HepG2 (cell line): ENCODE results near the gene DGKB. TPM values are rescaled to one million over a fixed set of nuclear protein-coding genes. Genes with fewer than 3 reads are reported as not detected.

ENCODE experiments used
- ATAC-seq: fragments of 200-7000 bp; cut with Tn5 transposase; 3 replicates; pipeline ENCODE4 v1.9.1; 2020; ENCODE audit warnings: mild to moderate bottlenecking, moderate library complexity
- BruUV-seq: library from RNA; stranded (reverse); fragments of 400-500 nt; replicated peaks from 2 replicates; lab custom pipeline; 2021; lab: Mats Ljungman, UMichigan
- CTCF ChIA-PET: fragments of 300-600 bp; formaldehyde crosslinking; extraction: SDS; loops from one replicate; lab custom pipeline; 2021; ENCODE audit warnings: low total read pairs, inconsistent platforms, low intra/inter-chr PET ratio; lab: Yijun Ruan, JAX
- POLR2A ChIA-PET: fragments of 350-600 bp; sonication (Branson Sonifier 250); formaldehyde crosslinking; loops from one replicate; lab custom pipeline; 2020; ENCODE audit warnings: antibody characterized with exemption, inconsistent platforms; lab: Yijun Ruan, JAX
- DNase-seq: peaks from one replicate; pipeline ENCODE4 v3.0.0-alpha.2; 2015; ENCODE audit warnings: low spot score
- FAIRE-seq: peaks from 3 replicates; lab custom pipeline; 2011; peaks lifted over from hg19 to GRCh38; lab: Jason Lieb, UNC
- H2AFZ ChIP-seq: one replicate; pipeline ENCODE4 v1.6.1; 2011; ENCODE audit warnings: low read length, inconsistent platforms
- H3K27ac ChIP-seq: fragments of 300-600 bp; 3 replicates; pipeline ENCODE4 v1.8.0; 2011; ENCODE audit warnings: mixed run types, mild to moderate bottlenecking, mixed read lengths, low read length, inconsistent platforms; ENCODE audit not compliant: insufficient read depth; ENCODE audit errors: extremely low read length
- H3K27me3 ChIP-seq, 2 experiments: fragments of 200-600 bp in 1 of 2; 2 replicates in 1 of 2; 3 replicates in 1 of 2; pipeline versions ENCODE4 v1.6.0 to v1.8.0; 2011; ENCODE audit warnings: low read length in 2 of 2, mild to moderate bottlenecking in 2 of 2, moderate library complexity in 2 of 2, inconsistent platforms in 1 of 2; ENCODE audit not compliant: insufficient read depth in 2 of 2, control insufficient read depth in 1 of 2
- H3K36me3 ChIP-seq, 2 experiments: fragments of 200-600 bp in 1 of 2; replicated peaks in 1 of 2; 2 replicates in 1 of 2; 3 replicates in 1 of 2; pipeline versions ENCODE4 v1.5.1 to v1.8.0; 2011; ENCODE audit warnings: low read length in 2 of 2, inconsistent platforms in 1 of 2; ENCODE audit not compliant: insufficient read depth in 2 of 2, control insufficient read depth in 1 of 2
- H3K4me1 ChIP-seq: 2 replicates; pipeline ENCODE4 v1.5.1; 2012; ENCODE audit warnings: low read length, inconsistent platforms; ENCODE audit not compliant: insufficient read depth
- H3K4me2 ChIP-seq: 2 replicates; pipeline ENCODE4 v1.6.0; 2011; ENCODE audit warnings: low read depth, low read length, inconsistent platforms
- H3K4me3 ChIP-seq, 3 experiments: fragments of 200-600 bp in 1 of 3; sonication (generic), shearing (Covaris generic) in 1 of 3; replicated peaks in 1 of 3; 2 replicates each; pipeline ENCODE4 v1.5.1; 2011 to 2016; ENCODE audit warnings: low read length in 3 of 3, inconsistent platforms in 2 of 3, low read depth in 2 of 3, mild to moderate bottlenecking in 2 of 3, control low read depth in 1 of 3, mixed read lengths in 1 of 3; ENCODE audit not compliant: insufficient read depth in 1 of 3
- H3K79me2 ChIP-seq: one replicate; pipeline ENCODE4 v1.6.1; 2011; ENCODE audit warnings: low read length, inconsistent platforms; ENCODE audit not compliant: insufficient read depth
- H3K9ac ChIP-seq: 2 replicates; pipeline ENCODE4 v1.6.0; 2011; ENCODE audit warnings: mild to moderate bottlenecking, low read depth, low read length, inconsistent platforms; ENCODE audit not compliant: insufficient read depth
- H3K9me3 ChIP-seq: 2 replicates; pipeline ENCODE4 v1.5.1; 2012; ENCODE audit warnings: mild to moderate bottlenecking, low read length
- H4K20me1 ChIP-seq: 2 replicates; pipeline ENCODE4 v1.6.0; 2011; ENCODE audit warnings: inconsistent platforms, mild to moderate bottlenecking, low read length, moderate library complexity; ENCODE audit not compliant: insufficient read depth
- ATF6 ChIP-seq: sonication (generic); formaldehyde crosslinking; conservative IDR thresholded peaks from 2 replicates; pipeline ENCODE4 v1.4.0; 2020; ENCODE audit warnings: missing genetic modification reagents
- CBX2 ChIP-seq, 2 experiments: fragments of 200-600 bp in 1 of 2; sonication (generic); formaldehyde crosslinking in 1 of 2; IDR thresholded peaks; 2 replicates each; pipeline versions ENCODE4 v1.7.0 to v1.8.1; 2018 to 2022; ENCODE audit warnings: low read depth in 2 of 2, low read length in 1 of 2, mild to moderate bottlenecking in 1 of 2, missing genetic modification reagents in 1 of 2
- DR1 ChIP-seq: sonication (generic); formaldehyde crosslinking; IDR thresholded peaks from 2 replicates; pipeline ENCODE4 v1.8.0; 2021; ENCODE audit warnings: mild to moderate bottlenecking, missing genetic modification reagents, inconsistent platforms
- FOXK2 ChIP-seq: fragments of 450-650 bp; IDR thresholded peaks from 2 replicates; pipeline ENCODE4 v1.6.1; 2016
- IKZF5 ChIP-seq: IDR thresholded peaks from 2 replicates; pipeline ENCODE4 v1.6.1; 2018; ENCODE audit warnings: missing genetic modification reagents, mild to moderate bottlenecking, missing compliant biosample characterization
- PRMT3 ChIP-seq: sonication (generic); formaldehyde crosslinking; IDR thresholded peaks from 2 replicates; pipeline ENCODE4 v1.8.1; 2022; ENCODE audit warnings: low read depth, mild to moderate bottlenecking, moderate library complexity, missing genetic modification reagents, borderline replicate concordance
- RCOR2 ChIP-seq: IDR thresholded peaks from 2 replicates; pipeline ENCODE4 v1.6.1; 2016; ENCODE audit warnings: missing biosample characterization, missing genetic modification reagents
- RNF219 ChIP-seq: sonication (generic); formaldehyde crosslinking; IDR thresholded peaks from 2 replicates; pipeline ENCODE4 v1.5.0; 2020; ENCODE audit warnings: mild to moderate bottlenecking, missing genetic modification reagents
- TCF12 ChIP-seq, 2 experiments: fragments of 450-650 bp in 1 of 2; sonication (generic) in 1 of 2; formaldehyde crosslinking in 1 of 2; IDR thresholded peaks; 2 replicates each; pipeline versions ENCODE4 v1.6.1 to v1.8.0; 2017 to 2022; ENCODE audit warnings: antibody characterized with exemption in 1 of 2, mild to moderate bottlenecking in 1 of 2, missing genetic modification reagents in 1 of 2, moderate library complexity in 1 of 2
- USF2 ChIP-seq, 2 experiments: sonication (generic) in 1 of 2; formaldehyde crosslinking in 1 of 2; IDR thresholded peaks; 2 replicates each; pipeline versions ENCODE4 v1.5.1 to v1.6.1; 2011 to 2020; ENCODE audit warnings: borderline replicate concordance in 1 of 2, low read depth in 1 of 2, low read length in 1 of 2, mild to moderate bottlenecking in 1 of 2, missing genetic modification reagents in 1 of 2, moderate library complexity in 1 of 2
- ZFP90 ChIP-seq: sonication (generic); formaldehyde crosslinking; IDR thresholded peaks from 2 replicates; pipeline ENCODE4 v1.8.0; 2022; ENCODE audit warnings: missing genetic modification reagents, mild to moderate bottlenecking, inconsistent platforms, borderline replicate concordance
- ZNF30 ChIP-seq: sonication (generic); formaldehyde crosslinking; IDR thresholded peaks from 2 replicates; pipeline ENCODE4 v1.5.0; 2020; ENCODE audit warnings: mild to moderate bottlenecking, missing genetic modification reagents
- ZNF430 ChIP-seq: sonication (generic); formaldehyde crosslinking; IDR thresholded peaks from 2 replicates; pipeline ENCODE4 v1.9.0; 2021; ENCODE audit warnings: mild to moderate bottlenecking, missing genetic modification reagents
- ZNF564 ChIP-seq: sonication (generic); formaldehyde crosslinking; IDR thresholded peaks from 2 replicates; pipeline ENCODE4 v1.8.1; 2023; ENCODE audit warnings: mild to moderate bottlenecking, missing genetic modification reagents
- ZNF776 ChIP-seq: sonication (generic); formaldehyde crosslinking; IDR thresholded peaks from 2 replicates; pipeline ENCODE4 v1.4.0; 2020; ENCODE audit warnings: mild to moderate bottlenecking, missing genetic modification reagents
- WGBS: methylation state at CpG from one replicate; pipeline ENCODE4 v1.1.6; 2017; ENCODE audit warnings: low lambda C conversion rate; 5-methylcytosine and 5-hydroxymethylcytosine counted together
- in situ Hi-C: cut with HindIII; loops from 2 replicates; pipeline ENCODE4 v1.10.0; 2017; ENCODE audit warnings: low pct_unique_long_range_greater_than_20kb; ENCODE audit not compliant: extremely low pct_ligation_motif_present
- intact Hi-C: fragments of 100-400 bp; cut with micrococcal nuclease; formaldehyde crosslinking; loops from one replicate; pipeline ENCODE4 v1.10.0; 2022; ENCODE audit not compliant: unreplicated experiment
- polyA plus RNA-seq, 8 experiments: library from polyadenylated mRNA; depleted of rRNA in 3 of 8; stranded (reverse) in 7 of 8; unstranded in 1 of 8; fragments of >200 nt; fragmentation: Illumina TruSeq in 4 of 8; extraction: Trizol in 4 of 8; gene quantifications; 2 replicates each; pipeline versions ENCODE4 v1.2.1 to v1.2.3, GENCODE V29; 2011 to 2016; ENCODE audit warnings: low read depth in 4 of 8, missing spikeins in 1 of 8, mixed read lengths in 1 of 8; ENCODE audit not compliant: insufficient read depth in 1 of 8
- total RNA-seq, 5 experiments: library from RNA; depleted of rRNA; stranded (reverse); fragments of >200 nt; fragmentation: Illumina TruSeq; extraction: Trizol; gene quantifications; 2 replicates each; pipeline ENCODE4 v1.2.3, GENCODE V29; 2016; ENCODE audit warnings: low read depth in 1 of 5

DGKB gene
- total and polyA plus RNA-seq, 2 of the 13 experiments (the other 11 are each of a cell fraction or from before 2014, with no cell fraction given) = not detected

GRCh38 chr7:14806891-14807290 is 95.7 kb downstream of the DGKB start:
- BruUV-seq = no TSS peak
- no peaks in the 10 kb centered on the region for H3K79me2 ChIP-seq
- H3K4me2 ChIP-seq = no peak overlapping the region
- FAIRE-seq = no peak
- ChIA-PET CTCF (no interaction called here), POLR2A (no interaction called here)
- no peaks in the 10 kb centered on the region for H3K27me3 ChIP-seq
- no peaks in the 10 kb centered on the region for H3K4me1 ChIP-seq
- 4% methylated on average over 1 of the region's 1 CpG for WGBS
- DNase-seq = no peak
- intact Hi-C loops = no loop called here
- no peaks in the 10 kb centered on the region for H3K36me3 ChIP-seq
- in situ Hi-C loops = no loop called here
- no peak overlapping the region for H3K27ac ChIP-seq
- no peak for ATAC-seq
- no peak overlapping the region for H2AFZ ChIP-seq
- H3K9me3 ChIP-seq = peaks cover 30% of the 10 kb centered on the region
- no peak overlapping the region for H3K9ac ChIP-seq
- H4K20me1 ChIP-seq = no peaks in the 10 kb centered on the region
- no peak overlapping the region for H3K4me3 ChIP-seq
- TF ChIP-seq ZNF430 (CRISPR knock-in tag) (no peak), ATF6 (CRISPR knock-in tag) (no peak), RNF219 (CRISPR knock-in tag) (no peak), TCF12 (IDR thresholded peaks at IDR 0.05) (no peak), TCF12 (CRISPR knock-in tag; IDR thresholded peaks at IDR 0.05) (no peak), FOXK2 (no peak), PRMT3 (CRISPR knock-in tag) (no peak), RCOR2 (CRISPR knock-in tag) (no peak), CBX2 (IDR thresholded peaks at IDR 0.05; ENCODE audit: low read depth, low read length) (no peak), CBX2 (CRISPR knock-in tag; IDR thresholded peaks at IDR 0.05; ENCODE audit: low read depth) (no peak), IKZF5 (CRISPR knock-in tag) (no peak), ZNF30 (CRISPR knock-in tag) (no peak), ZFP90 (CRISPR knock-in tag) (no peak), ZNF776 (no peak), USF2 (IDR thresholded peaks at IDR 0.05; ENCODE audit: low read depth, low read length) (no peak), USF2 (CRISPR knock-in tag; IDR thresholded peaks at IDR 0.05; ENCODE audit: borderline replicate concordance) (no peak), DR1 (CRISPR knock-in tag) (no peak), ZNF564 (no peak)
